Chondrocyte (in vitro differentiated cells): ENCODE data around the gene SSNA1. TPM values are rescaled to one million over a fixed set of nuclear protein-coding genes. Genes with fewer than 3 reads are reported as not detected.

Experiments used
- DNase-seq: peaks from one replicate; pipeline ENCODE4 v3.0.0; 2021; ENCODE audit warnings: mixed read lengths, low spot score
- H3K27ac Mint-ChIP-seq: one replicate; pipeline ENCODE4 v1.8.0; 2021; ENCODE audit warnings: mild to moderate bottlenecking, moderate library complexity, mixed read lengths; ENCODE audit not compliant: unreplicated experiment
- H3K27me3 Mint-ChIP-seq: 2 replicates; pipeline ENCODE4 v1.8.0; 2021; ENCODE audit warnings: low read depth, mixed read lengths
- H3K36me3 Mint-ChIP-seq: 2 replicates; pipeline ENCODE4 v1.8.0; 2021; ENCODE audit warnings: low read depth, mixed read lengths
- H3K4me1 Mint-ChIP-seq: 2 replicates; pipeline ENCODE4 v1.8.0; 2021; ENCODE audit warnings: low read depth, mild to moderate bottlenecking, mixed read lengths
- H3K4me3 Mint-ChIP-seq: one replicate; pipeline ENCODE4 v1.8.0; 2021; ENCODE audit warnings: mild to moderate bottlenecking, moderate library complexity, mixed read lengths; ENCODE audit not compliant: unreplicated experiment
- H3K9me3 Mint-ChIP-seq: 2 replicates; pipeline ENCODE4 v1.8.0; 2021; ENCODE audit warnings: low read depth, mixed read lengths
- CTCF ChIP-seq: fragments of 200-600 bp; sonication (generic); IDR thresholded peaks from 2 replicates; pipeline ENCODE4 v1.5.0; 2021; ENCODE audit warnings: antibody characterized with exemption, mild to moderate bottlenecking, moderate library complexity
- total RNA-seq: library from RNA; stranded (reverse); gene quantifications from 3 replicates; pipeline ENCODE4 v1.2.1, GENCODE V29; 2021

The SSNA1 gene
- total RNA-seq, 1 donor from 2014 or later: 55.5 TPM

DNA sequence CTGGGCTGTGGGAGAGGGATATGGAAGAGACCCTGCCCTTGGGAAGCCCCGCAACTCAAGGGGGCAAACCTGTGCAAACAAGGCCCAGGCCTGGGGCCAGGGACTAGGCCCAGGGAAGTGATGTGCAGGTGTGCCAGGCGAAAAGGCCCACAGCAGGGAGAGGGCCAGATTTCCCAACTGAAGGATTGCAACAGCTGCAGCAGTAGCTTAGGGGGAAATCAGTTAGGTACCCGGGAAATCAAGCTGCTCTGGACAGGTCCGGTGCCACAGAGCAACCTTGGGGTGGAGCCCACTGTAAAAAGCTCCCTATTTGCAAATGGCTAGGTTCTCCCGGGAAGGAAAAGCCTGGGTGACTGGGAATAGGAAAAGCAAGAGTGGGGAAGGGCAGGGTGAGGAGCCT lies 39.1 kb upstream of the SSNA1 start:
- no peaks in the 10 kb centered on the region for H3K4me1 Mint-ChIP-seq
- TF ChIP-seq CTCF: no peak
- H3K36me3 Mint-ChIP-seq: no peaks in the 10 kb centered on the region
- no peak for DNase-seq
- no peak overlapping the region for H3K27ac Mint-ChIP-seq
- no peaks in the 10 kb centered on the region for H3K9me3 Mint-ChIP-seq
- H3K27me3 Mint-ChIP-seq: peaks cover 6% of the 10 kb centered on the region
- H3K4me3 Mint-ChIP-seq: no peak overlapping the region

DNA sequence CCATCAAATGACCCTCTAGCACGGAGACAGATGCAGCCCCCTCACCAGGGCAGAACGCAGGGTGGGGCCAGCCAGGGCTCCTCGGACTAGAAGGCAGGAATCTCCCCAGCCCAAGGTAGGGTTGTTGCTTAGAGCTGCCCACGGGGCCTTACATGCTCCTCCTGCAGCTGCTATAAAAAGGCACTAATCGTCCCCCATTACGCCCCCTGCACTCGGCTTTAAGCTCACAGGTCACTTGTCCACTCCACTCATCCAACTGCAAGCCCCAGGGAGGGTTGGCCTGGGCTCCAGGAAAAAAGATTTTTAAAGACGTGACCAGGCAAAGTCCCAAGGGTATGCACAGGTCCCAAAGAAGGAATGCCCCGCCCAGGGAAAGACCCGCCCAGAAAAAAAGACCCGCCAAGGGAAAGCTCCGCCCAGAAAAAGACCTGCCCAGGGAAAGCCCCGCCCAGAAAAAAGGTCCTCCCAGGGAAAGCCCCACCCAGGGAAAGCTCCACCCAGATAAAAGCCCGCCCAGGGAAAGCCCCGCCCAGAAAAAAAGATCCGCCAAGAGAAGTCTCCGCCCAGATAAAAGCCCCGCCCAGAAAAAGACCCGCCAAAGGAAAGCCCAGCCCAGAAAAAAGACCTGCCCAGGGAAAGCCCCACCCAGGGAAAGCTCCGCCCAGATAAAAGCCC lies 38.4 kb upstream of the SSNA1 start:
- no peak for DNase-seq
- Mint-ChIP-seq H3K9me3 (no peaks in the 10 kb centered on the region), H3K27me3 (peaks cover 6% of the 10 kb centered on the region), H3K27ac (no peak overlapping the region), H3K4me3 (no peak overlapping the region), H3K4me1 (no peaks in the 10 kb centered on the region), H3K36me3 (no peaks in the 10 kb centered on the region)
- TF ChIP-seq CTCF: no peak

DNA sequence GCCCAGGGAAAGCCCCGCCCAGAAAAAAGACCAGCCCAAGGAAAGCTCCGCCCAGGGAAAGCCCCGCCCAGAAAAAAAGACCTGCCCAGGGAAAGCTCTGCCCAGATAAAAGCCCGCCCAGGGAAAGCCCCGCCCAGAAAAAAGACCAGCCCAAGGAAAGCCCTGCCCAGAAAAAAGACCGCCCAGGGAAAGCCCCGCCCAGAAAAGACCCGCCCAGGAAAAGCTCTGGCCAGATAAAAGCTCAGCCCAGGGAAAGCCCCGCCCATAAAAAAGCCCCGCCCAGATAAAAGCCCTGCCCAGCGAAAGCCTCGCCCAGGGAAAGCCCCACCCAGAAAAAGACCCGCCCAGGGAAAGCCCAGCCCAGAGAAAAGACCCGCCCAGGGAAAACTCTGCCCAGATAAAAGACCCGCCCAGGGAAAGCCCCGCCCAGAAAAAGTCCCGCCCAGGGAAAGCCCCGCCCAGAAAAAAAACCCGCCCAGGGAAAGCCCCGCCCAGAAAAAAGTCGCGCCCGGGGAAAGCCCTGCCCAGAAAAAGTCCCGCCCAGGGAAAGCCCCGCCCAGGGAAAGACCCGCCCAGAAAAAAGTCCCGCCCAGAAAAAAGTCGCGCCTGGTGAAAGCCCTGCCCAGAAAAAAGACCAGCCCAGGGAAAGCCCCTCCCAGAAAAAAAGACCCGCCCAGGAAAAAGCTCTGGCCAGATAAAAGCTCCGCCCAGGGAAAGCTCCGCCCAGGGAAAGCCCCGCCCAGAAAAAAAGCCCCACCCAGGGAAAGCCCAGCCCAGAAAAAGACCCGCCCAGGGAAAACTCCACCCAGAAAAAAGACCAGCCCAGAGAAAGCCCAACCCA lies 37.6 kb upstream of the SSNA1 start:
- no peak for DNase-seq
- H3K9me3 Mint-ChIP-seq: no peaks in the 10 kb centered on the region
- TF ChIP-seq CTCF: no peak

DNA sequence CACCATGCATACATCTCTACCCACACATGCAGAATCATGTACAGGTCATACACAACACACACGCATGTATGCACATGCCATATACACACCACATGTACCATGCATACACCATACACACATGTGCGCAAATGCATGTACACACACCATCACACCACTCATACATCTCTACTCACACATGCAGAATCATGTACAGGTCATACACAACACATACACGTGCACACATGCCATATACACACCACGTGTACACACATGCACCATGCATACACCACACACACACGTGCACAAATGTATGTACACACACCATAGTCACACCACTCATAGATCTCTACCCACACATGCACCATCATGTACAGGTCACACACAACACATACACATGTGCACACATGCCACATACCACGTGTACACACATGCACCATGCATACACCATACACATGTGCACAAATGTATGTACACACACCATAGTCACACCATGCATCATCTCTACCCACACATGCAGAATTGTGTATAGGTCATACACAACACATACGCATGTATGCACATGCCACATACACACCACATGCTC lies 35.6 kb upstream of the SSNA1 start:
- Mint-ChIP-seq H3K27ac (no peak overlapping the region), H3K27me3 (peaks cover 2% of the 10 kb centered on the region), H3K4me3 (no peak overlapping the region), H3K9me3 (no peaks in the 10 kb centered on the region), H3K36me3 (no peaks in the 10 kb centered on the region), H3K4me1 (no peaks in the 10 kb centered on the region)
- no peak for TF ChIP-seq CTCF
- DNase-seq: no peak

More for the DNA sequence above, 37.6 kb upstream of the SSNA1 start:
- Mint-ChIP-seq H3K4me1 (no peaks in the 10 kb centered on the region), H3K4me3 (no peak overlapping the region), H3K27ac (no peak overlapping the region), H3K27me3 (peaks cover 6% of the 10 kb centered on the region), H3K36me3 (no peaks in the 10 kb centered on the region)

- Mint-ChIP-seq H3K27ac (no peak overlapping the region), H3K9me3 (no peaks in the 10 kb centered on the region), H3K36me3 (no peaks in the 10 kb centered on the region), H3K4me1 (no peaks in the 10 kb centered on the region), H3K27me3 (peaks cover 24% of the 10 kb centered on the region), H3K4me3 (no peak overlapping the region)
- no peak for TF ChIP-seq CTCF
- no peak for DNase-seq
Observed at GRCh38 chr9:137156567-137157375, 31.7 kb upstream of the SSNA1 start.
